Thymus (tissue), 11 donors: Measurements from ENCODE around the gene OSGIN1. TPM values are rescaled to one million over a fixed set of nuclear protein-coding genes. Genes with fewer than 3 reads are reported as not detected.

Experiments
- DNase-seq, 9 donors: peaks; one replicate each; pipeline ENCODE4 v3.0.0-alpha.2; 2013; ENCODE audit warnings: low spot score in 9 of 9, low read depth in 6 of 9, missing footprints in 1 of 9
- H3K27ac ChIP-seq, 2 donors: one replicate each; pipeline ENCODE4 v1.5.1; 2013; ENCODE audit warnings: control low read depth in 1 of 2, low read depth in 1 of 2, low read length in 1 of 2, mild to moderate bottlenecking in 1 of 2, moderate library complexity in 1 of 2
- H3K27me3 ChIP-seq, 2 donors: one replicate each; pipeline ENCODE4 v1.5.1; 2013; ENCODE audit warnings: low read length in 1 of 2; ENCODE audit not compliant: control insufficient read depth in 2 of 2, insufficient read depth in 1 of 2
- H3K36me3 ChIP-seq, 2 donors: one replicate each; pipeline ENCODE4 v1.5.1; 2013; ENCODE audit warnings: low read length in 1 of 2, mild to moderate bottlenecking in 1 of 2, moderate library complexity in 1 of 2; ENCODE audit not compliant: control insufficient read depth in 2 of 2, insufficient read depth in 2 of 2
- H3K4me1 ChIP-seq, 2 donors: one replicate each; pipeline ENCODE4 v1.5.1; 2013; ENCODE audit warnings: low read length in 2 of 2; ENCODE audit not compliant: control insufficient read depth in 2 of 2, insufficient read depth in 2 of 2
- H3K4me3 ChIP-seq, 2 donors: one replicate each; pipeline ENCODE4 v1.5.1; 2013; ENCODE audit warnings: low read length in 2 of 2, control low read depth in 1 of 2, mild to moderate bottlenecking in 1 of 2
- H3K9me3 ChIP-seq, 2 donors: one replicate each; pipeline ENCODE4 v1.5.1; 2013; ENCODE audit warnings: low read length in 1 of 2, mild to moderate bottlenecking in 1 of 2; ENCODE audit not compliant: control insufficient read depth in 2 of 2, insufficient read depth in 1 of 2
- WGBS: extraction: QIAGEN DNeasy Blood & Tissue Kit; methylation state at CpG from one replicate; pipeline ENCODE4 v1.1.7; 2013; 5-methylcytosine and 5-hydroxymethylcytosine counted together
- polyA plus RNA-seq: library from polyadenylated mRNA; stranded (reverse); fragments of 200-250 nt; gene quantifications from one replicate; pipeline ENCODE4 v1.2.3, GENCODE V29; 2013
- total RNA-seq: library from RNA; stranded (reverse); fragments of 120-200 nt; gene quantifications from one replicate; pipeline ENCODE4 v1.2.4, GENCODE V29; 2013
- donor health status: healthy.

OSGIN1 gene
- total and polyA plus RNA-seq, 2 donors, result 0.42 to 3.8 TPM

GRCh38 chr16:83954577-83955016, 1.6 kb downstream of the OSGIN1 start:
- H3K4me3 ChIP-seq, result no peak overlapping the region

GRCh38 chr16:83955218-83956130, 2.4 kb downstream of the OSGIN1 start:
- H3K4me1 ChIP-seq, result peaks cover 9 to 22% of the 10 kb centered on the region in 2 donors
- WGBS, result 87% methylated on average over 23 of the region's 23 CpGs

More at GRCh38 chr16:83954577-83955016, 1.6 kb downstream of the OSGIN1 start:
- DNase-seq, result no peak
- peaks cover 0 to 27% of the 10 kb centered on the region in 2 donors for H3K27me3 ChIP-seq
- H3K9me3 ChIP-seq, result no peaks in the 10 kb centered on the region
- WGBS, result 66% methylated on average over 9 of the region's 9 CpGs
- no peak overlapping the region for H3K27ac ChIP-seq
- peaks cover 9 to 22% of the 10 kb centered on the region in 2 donors for H3K4me1 ChIP-seq
- no peaks in the 10 kb centered on the region for H3K36me3 ChIP-seq

GRCh38 chr16:83956336-83957289, 3.6 kb downstream of the OSGIN1 start:
- Histone ChIP-seq H3K27me3 (peaks cover 0 to 27% of the 10 kb centered on the region in 2 donors), H3K9me3 (no peaks in the 10 kb centered on the region), H3K4me1 (peaks cover 9 to 22% of the 10 kb centered on the region in 2 donors), H3K36me3 (no peaks in the 10 kb centered on the region), H3K27ac (no peak overlapping the region), H3K4me3 (no peak overlapping the region)
- peak; percentile 28 to 74 (median 50) for DNase-seq
- WGBS, result 51% methylated on average over 22 of the region's 22 CpGs

More at GRCh38 chr16:83955218-83956130, 2.4 kb downstream of the OSGIN1 start:
- no peaks in the 10 kb centered on the region for H3K36me3 ChIP-seq
- no peak overlapping the region for H3K4me3 ChIP-seq
- H3K27ac ChIP-seq, result no peak overlapping the region
- H3K9me3 ChIP-seq, result no peaks in the 10 kb centered on the region
- no peak for DNase-seq
- H3K27me3 ChIP-seq, result peaks cover 0 to 27% of the 10 kb centered on the region in 2 donors

GRCh38 chr16:83957296-83957855, 4.3 kb downstream of the OSGIN1 start:
- WGBS, result 93% methylated on average over 14 of the region's 14 CpGs
- no peaks in the 10 kb centered on the region for H3K9me3 ChIP-seq
- no peak overlapping the region for H3K4me3 ChIP-seq
- no peak overlapping the region for H3K27ac ChIP-seq
- no peak for DNase-seq
- no peaks in the 10 kb centered on the region for H3K36me3 ChIP-seq
- H3K27me3 ChIP-seq, result peaks cover 0 to 27% of the 10 kb centered on the region in 2 donors
- peaks cover 9 to 22% of the 10 kb centered on the region in 2 donors for H3K4me1 ChIP-seq

GRCh38 chr16:83958137-83958845, 5.3 kb downstream of the OSGIN1 start:
- Histone ChIP-seq H3K27ac (no peak overlapping the region), H3K4me1 (peaks cover 9 to 14% of the 10 kb centered on the region in 2 donors), H3K4me3 (no peak overlapping the region), H3K9me3 (no peaks in the 10 kb centered on the region), H3K27me3 (peaks cover 0 to 18% of the 10 kb centered on the region in 2 donors), H3K36me3 (no peaks in the 10 kb centered on the region)
- WGBS, result 90% methylated on average over 21 of the region's 21 CpGs
- DNase-seq, result no peak

- Histone ChIP-seq H3K4me3 (no peak overlapping the region), H3K9me3 (no peaks in the 10 kb centered on the region), H3K27ac (no peak overlapping the region), H3K4me1 (peaks cover 5 to 7% of the 10 kb centered on the region in 2 donors), H3K36me3 (no peaks in the 10 kb centered on the region), H3K27me3 (peaks cover 0 to 11% of the 10 kb centered on the region in 2 donors)
- WGBS, result 90% methylated on average over 21 of the region's 21 CpGs
- DNase-seq, result no peak
These were observed 6.0 kb downstream of the OSGIN1 start for GRCh38 chr16:83958846-83959565.

GRCh38 chr16:83959656-83960434, 6.8 kb downstream of the OSGIN1 start:
- no peak for DNase-seq
- WGBS, result 95% methylated on average over 12 of the region's 12 CpGs

More at GRCh38 chr16:83959656-83960434, 6.8 kb downstream of the OSGIN1 start:
- no peak overlapping the region for H3K27ac ChIP-seq
- peaks cover 0 to under 1% of the 10 kb centered on the region in 2 donors for H3K4me1 ChIP-seq
- H3K27me3 ChIP-seq, result peaks cover 0 to 11% of the 10 kb centered on the region in 2 donors
- H3K4me3 ChIP-seq, result no peak overlapping the region
- no peaks in the 10 kb centered on the region for H3K36me3 ChIP-seq
- H3K9me3 ChIP-seq, result no peaks in the 10 kb centered on the region
